HCT116 (cell line): ENCODE results near the gene TAF4. TPM values are rescaled to one million over a fixed set of nuclear protein-coding genes. Genes with fewer than 3 reads are reported as not detected.

Experiments used
- ATAC-seq: fragments of 200-7000 bp; cut with Tn5 transposase; 2 replicates; pipeline ENCODE4 v1.9.1; 2020; ENCODE audit warnings: mild to moderate bottlenecking, moderate library complexity
- BruUV-seq: library from RNA; stranded (reverse); fragments of 400-500 nt; replicated peaks from 2 replicates; lab custom pipeline; 2021; lab: Mats Ljungman, UMichigan
- CTCF ChIA-PET: fragments of 300-600 bp; sonication (Branson Sonifier 250); formaldehyde crosslinking; loops from one replicate; lab custom pipeline; 2021; ENCODE audit warnings: antibody characterized with exemption; lab: Charles Lee
- POLR2A ChIA-PET: fragments of 300-600, 350-600 bp; sonication (Branson Sonifier 250); formaldehyde crosslinking; loops from one replicate; lab custom pipeline; 2021; ENCODE audit warnings: antibody characterized with exemption; lab: Charles Lee
- RAD21 ChIA-PET, 2 experiments: fragments of 300-600 bp; sonication (Branson Sonifier 250); formaldehyde crosslinking; loops; one replicate each; lab custom pipeline; 2023; ENCODE audit warnings: low total read pairs in 2 of 2; ENCODE audit not compliant: uncharacterized antibody in 2 of 2, unreplicated experiment in 2 of 2, low non-redundant PET in 1 of 2; lab: Charles Lee
- DNase-seq: peaks from one replicate; pipeline ENCODE4 v3.0.0-alpha.2; 2010; ENCODE audit warnings: low read depth, low spot score
- H2AFZ ChIP-seq: fragments of 200-600 bp; shearing (Covaris generic), sonication (generic); 2 replicates; pipeline ENCODE4 v1.6.1; 2017; ENCODE audit warnings: low read depth, mixed run types, mixed read lengths, antibody characterized with exemption, low read length; ENCODE audit not compliant: poor library complexity, severe bottlenecking
- H3K27ac ChIP-seq: 2 replicates; pipeline ENCODE4 v1.5.1; 2012; ENCODE audit warnings: low read depth, low read length
- H3K27me3 ChIP-seq: fragments of 200-600 bp; sonication (generic); 2 replicates; pipeline ENCODE4 v1.6.1; 2016; ENCODE audit warnings: mixed run types, low read length, mixed read lengths; ENCODE audit not compliant: insufficient read depth
- H3K36me3 ChIP-seq, 2 experiments: fragments of 200-500 bp in 1 of 2; fragments of 200-600 bp in 1 of 2; sonication (Bioruptor generic) in 1 of 2; sonication (generic) in 1 of 2; 2 replicates each; pipeline versions ENCODE4 v1.5.1 to v1.6.1; 2014 to 2016; ENCODE audit warnings: low read length in 2 of 2, inconsistent platforms in 1 of 2, mixed read lengths in 1 of 2, mixed run types in 1 of 2; ENCODE audit not compliant: insufficient read depth in 2 of 2, control insufficient read depth in 1 of 2
- H3K4me1 ChIP-seq, 2 experiments: fragments of 200-600 bp in 1 of 2; sonication (generic) in 1 of 2; 2 replicates each; pipeline versions ENCODE4 v1.5.1 to v1.6.1; 2012 to 2017; ENCODE audit warnings: low read length in 2 of 2, inconsistent platforms in 1 of 2, mild to moderate bottlenecking in 1 of 2, mixed read lengths in 1 of 2, mixed run types in 1 of 2, moderate library complexity in 1 of 2; ENCODE audit not compliant: insufficient read depth in 2 of 2, control insufficient read depth in 1 of 2
- H3K4me2 ChIP-seq: fragments of 200-600 bp; sonication (generic); 2 replicates; pipeline ENCODE4 v1.6.1; 2017; ENCODE audit warnings: mixed run types, low read length, mixed read lengths
- H3K4me3 ChIP-seq, 2 experiments: fragments of 200-600 bp in 1 of 2; sonication (generic) in 1 of 2; replicated peaks in 1 of 2; 2 replicates each; pipeline ENCODE4 v1.5.1; 2011 to 2016; ENCODE audit warnings: low read length in 2 of 2, control low read depth in 1 of 2, low read depth in 1 of 2, mild to moderate bottlenecking in 1 of 2, mixed read lengths in 1 of 2, mixed run types in 1 of 2
- H3K79me2 ChIP-seq: fragments of 200-600 bp; sonication (generic); 2 replicates; pipeline ENCODE4 v1.6.1; 2017; ENCODE audit warnings: mild to moderate bottlenecking, mixed run types, low read length, moderate library complexity, mixed read lengths; ENCODE audit not compliant: insufficient read depth
- H3K9ac ChIP-seq: fragments of 200-600 bp; sonication (generic); 2 replicates; pipeline ENCODE4 v1.6.1; 2016; ENCODE audit warnings: low read length, mixed read lengths
- H3K9me2 ChIP-seq: fragments of 200-600 bp; sonication (generic), shearing (Covaris generic); 2 replicates; pipeline ENCODE4 v1.6.1; 2017; ENCODE audit warnings: mixed run types, mild to moderate bottlenecking, moderate library complexity; ENCODE audit not compliant: insufficient read depth
- H3K9me3 ChIP-seq, 2 experiments: fragments of 200-500 bp in 1 of 2; fragments of 200-600 bp in 1 of 2; sonication (Bioruptor generic) in 1 of 2; sonication (generic) in 1 of 2; 2 replicates each; pipeline ENCODE4 v1.6.1; 2014 to 2017; ENCODE audit warnings: low read length in 2 of 2, mixed read lengths in 2 of 2, inconsistent platforms in 1 of 2, low read depth in 1 of 2, mild to moderate bottlenecking in 1 of 2, mixed run types in 1 of 2, moderate library complexity in 1 of 2; ENCODE audit not compliant: control insufficient read depth in 1 of 2, insufficient read depth in 1 of 2
- H4K20me1 ChIP-seq: fragments of 200-600 bp; sonication (generic), shearing (Covaris generic); 2 replicates; pipeline ENCODE4 v1.6.1; 2017; ENCODE audit warnings: mixed run types, mild to moderate bottlenecking, moderate library complexity; ENCODE audit not compliant: insufficient read depth
- CEBPB ChIP-seq: IDR thresholded peaks from 2 replicates; pipeline ENCODE4 v1.6.1; 2012; ENCODE audit warnings: low read depth
- ELF1 ChIP-seq: IDR thresholded peaks from 2 replicates; pipeline ENCODE4 v1.6.1; 2012; ENCODE audit warnings: low read depth, borderline replicate concordance
- EZH2phosphoT487 ChIP-seq: fragments of 200-600 bp; IDR thresholded peaks from 2 replicates; pipeline ENCODE4 v1.6.1; 2018; ENCODE audit warnings: antibody characterized with exemption, borderline replicate concordance
- FOSL1 ChIP-seq: IDR thresholded peaks from 2 replicates; pipeline ENCODE4 v1.6.1; 2012; ENCODE audit warnings: low read depth
- JUND ChIP-seq: IDR thresholded peaks from 2 replicates; pipeline ENCODE4 v1.6.1; 2012
- POLR2A ChIP-seq: IDR thresholded peaks from 2 replicates; pipeline ENCODE4 v1.7.0; 2011; ENCODE audit warnings: borderline replicate concordance; ENCODE audit not compliant: insufficient read depth, insufficient read length; ENCODE audit errors: extremely low read depth
- POLR2AphosphoS5 ChIP-seq: IDR thresholded peaks from 2 replicates; pipeline ENCODE4 v1.6.1; 2011; ENCODE audit warnings: mild to moderate bottlenecking, low read depth, low read length, moderate library complexity
- RAD21 ChIP-seq: IDR thresholded peaks from 2 replicates; pipeline ENCODE4 v1.6.1; 2012; ENCODE audit warnings: low read depth, mild to moderate bottlenecking
- SIN3A ChIP-seq: IDR thresholded peaks from 2 replicates; pipeline ENCODE4 v1.6.1; 2012; ENCODE audit warnings: low read depth
- YY1 ChIP-seq: IDR thresholded peaks from 2 replicates; pipeline ENCODE4 v1.6.1; 2011; ENCODE audit warnings: low read length, low read depth, moderate library complexity, mild to moderate bottlenecking; ENCODE audit not compliant: insufficient replicate concordance; ENCODE audit errors: extremely low read depth
- ZNF274 ChIP-seq: fragments of 200-500 bp; sonication (Bioruptor generic); IDR thresholded peaks from 2 replicates; pipeline ENCODE4 v1.6.1; 2014; ENCODE audit warnings: mild to moderate bottlenecking, low read depth, low read length, inconsistent platforms
- intact Hi-C: fragments of 100-400 bp; cut with micrococcal nuclease; formaldehyde crosslinking; loops from 2 replicates; pipeline ENCODE4 v1.10.0; 2022
- total RNA-seq: library from RNA; stranded (reverse); gene quantifications from one replicate; pipeline ENCODE4 v1.2.1, GENCODE V29; 2021; ENCODE audit not compliant: unreplicated experiment
- TF ChIP-seq, protein P1 (sequence below), 3 experiments: fragments of 200-600 bp in 1 of 3; sonication (generic) in 1 of 3; IDR thresholded peaks in 2 of 3; conservative IDR thresholded peaks in 1 of 3; 2 replicates each; pipeline ENCODE4 v1.5.1; 2012 to 2017; ENCODE audit warnings: low read depth in 2 of 3, low read length in 2 of 3, antibody characterized with exemption in 1 of 3, borderline replicate concordance in 1 of 3, control low read depth in 1 of 3, mild to moderate bottlenecking in 1 of 3, mixed read lengths in 1 of 3, mixed run types in 1 of 3, moderate library complexity in 1 of 3; ENCODE audit not compliant: insufficient read depth in 1 of 3

TAF4 gene
- total RNA-seq, 1 experiment from 2014 or later, result 26.8 TPM

GRCh38 chr20:61998343-61999121 is 67.1 kb downstream of the TAF4 start:
- Histone ChIP-seq H3K27ac (no peak overlapping the region), H3K9me2 (no peaks in the 10 kb centered on the region), H3K4me1 (no peaks in the 10 kb centered on the region), H3K4me2 (no peak overlapping the region), H3K27me3 (no peaks in the 10 kb centered on the region), H2AFZ (no peak overlapping the region), H3K9me3 (no peaks in the 10 kb centered on the region), H3K9ac (no peak overlapping the region), H3K79me2 (no peaks in the 10 kb centered on the region), H3K36me3 (peaks cover 37 to 44% of the 10 kb centered on the region in 2 experiments; a peak in 3 of 4 replicates), H4K20me1 (no peaks in the 10 kb centered on the region), H3K4me3 (no peak overlapping the region)
- TF ChIP-seq ZNF274 (no peak), CEBPB (no peak), FOSL1 (no peak), POLR2AphosphoS5 (no peak), ELF1 (no peak), JUND (no peak), RAD21 (no peak), POLR2A (no peak), YY1 (no peak), EZH2phosphoT487 (no peak), SIN3A (no peak)
- TF ChIP-seq, protein P1, sequence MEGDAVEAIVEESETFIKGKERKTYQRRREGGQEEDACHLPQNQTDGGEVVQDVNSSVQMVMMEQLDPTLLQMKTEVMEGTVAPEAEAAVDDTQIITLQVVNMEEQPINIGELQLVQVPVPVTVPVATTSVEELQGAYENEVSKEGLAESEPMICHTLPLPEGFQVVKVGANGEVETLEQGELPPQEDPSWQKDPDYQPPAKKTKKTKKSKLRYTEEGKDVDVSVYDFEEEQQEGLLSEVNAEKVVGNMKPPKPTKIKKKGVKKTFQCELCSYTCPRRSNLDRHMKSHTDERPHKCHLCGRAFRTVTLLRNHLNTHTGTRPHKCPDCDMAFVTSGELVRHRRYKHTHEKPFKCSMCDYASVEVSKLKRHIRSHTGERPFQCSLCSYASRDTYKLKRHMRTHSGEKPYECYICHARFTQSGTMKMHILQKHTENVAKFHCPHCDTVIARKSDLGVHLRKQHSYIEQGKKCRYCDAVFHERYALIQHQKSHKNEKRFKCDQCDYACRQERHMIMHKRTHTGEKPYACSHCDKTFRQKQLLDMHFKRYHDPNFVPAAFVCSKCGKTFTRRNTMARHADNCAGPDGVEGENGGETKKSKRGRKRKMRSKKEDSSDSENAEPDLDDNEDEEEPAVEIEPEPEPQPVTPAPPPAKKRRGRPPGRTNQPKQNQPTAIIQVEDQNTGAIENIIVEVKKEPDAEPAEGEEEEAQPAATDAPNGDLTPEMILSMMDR (IDR thresholded peaks at IDR 0.05 in 2 of 3, conservative IDR thresholded peaks at IDR 0.05 in 1 of 3; ENCODE audit: borderline replicate concordance in 1 of 3, insufficient read depth in 1 of 3, low read depth in 2 of 3, low read length in 2 of 3), result no peak
- intact Hi-C loops, result no loop called here
- ATAC-seq (no peak), DNase-seq (no peak)
- ChIA-PET CTCF (no interaction called here), RAD21 (no interaction called here), POLR2A (no interaction called here)
- no TSS peak for BruUV-seq
